B cell (primary cell): ENCODE data around the gene C1orf122. TPM values are rescaled to one million over a fixed set of nuclear protein-coding genes. Genes with fewer than 3 reads are reported as not detected.

Experiments used
- ATAC-seq: fragments of 200-7000 bp; cut with Tn5 transposase; one replicate; pipeline ENCODE4 v1.10.0; 2021; ENCODE audit warnings: low read depth, mild to moderate bottlenecking, moderate number of reproducible peaks, moderate library complexity
- CTCF ChIA-PET: fragments of 350-600 bp; sonication (Branson Sonifier 250); formaldehyde crosslinking; loops from one replicate; lab custom pipeline; 2021; ENCODE audit warnings: antibody characterized with exemption, inconsistent platforms; lab: Charles Lee
- POLR2A ChIA-PET: fragments of 350-600 bp; sonication (Branson Sonifier 250); formaldehyde crosslinking; loops from one replicate; lab custom pipeline; 2021; ENCODE audit warnings: antibody characterized with exemption; lab: Charles Lee
- DNase-seq: peaks from one replicate; pipeline ENCODE4 v3.0.0; 2013
- H2AFZ ChIP-seq: 2 replicates; pipeline ENCODE4 v1.6.1; 2012; ENCODE audit warnings: mild to moderate bottlenecking, low read depth, low read length; ENCODE audit not compliant: insufficient read depth, poor library complexity, severe bottlenecking
- H3K27ac ChIP-seq, 2 donors: 1 replicate in 1 of 2; 2 replicates in 1 of 2; pipeline ENCODE4 v1.5.1; 2012 to 2013; ENCODE audit warnings: low read length in 2 of 2, mild to moderate bottlenecking in 2 of 2, moderate library complexity in 1 of 2
- H3K27me3 ChIP-seq, 4 experiments: fragments of 200-600 bp in 1 of 4; sonication (generic) in 1 of 4; replicated peaks in 1 of 4; 1 replicate in 2 of 4; 2 replicates in 2 of 4; pipeline versions ENCODE4 v1.6.1 to v1.7.0; 2013 to 2016; ENCODE audit warnings: low read length in 3 of 4, mild to moderate bottlenecking in 2 of 4, mixed read lengths in 1 of 4, moderate library complexity in 1 of 4; ENCODE audit not compliant: insufficient read depth in 4 of 4, control insufficient read depth in 3 of 4; ENCODE audit errors: control extremely low read depth in 1 of 4
- H3K36me3 ChIP-seq, 2 experiments: replicated peaks in 1 of 2; 1 replicate in 1 of 2; 2 replicates in 1 of 2; pipeline versions ENCODE4 v1.6.1 to v1.7.1; 2013; ENCODE audit warnings: low read length in 1 of 2; ENCODE audit not compliant: insufficient read depth in 2 of 2, control insufficient read depth in 1 of 2; ENCODE audit errors: control extremely low read depth in 1 of 2, extremely low read depth in 1 of 2
- H3K4me1 ChIP-seq, 2 donors: fragments of 200-600 bp in 1 of 2; sonication (generic) in 1 of 2; 1 replicate in 1 of 2; 2 replicates in 1 of 2; pipeline versions ENCODE4 v1.5.1 to v1.6.1; 2013 to 2017; ENCODE audit warnings: low read length in 2 of 2; ENCODE audit not compliant: control insufficient read depth in 2 of 2, insufficient read depth in 2 of 2
- H3K4me2 ChIP-seq: replicated peaks from 2 replicates; pipeline ENCODE3; 2012; ENCODE audit warnings: mild to moderate bottlenecking, low read depth, low read length; ENCODE audit not compliant: poor library complexity, severe bottlenecking
- H3K4me3 ChIP-seq, 5 experiments: fragments of 200-600 bp in 1 of 5; sonication (generic) in 1 of 5; 1 replicate in 3 of 5; 2 replicates in 2 of 5; pipeline versions ENCODE4 v1.5.1 to v1.7.0; 2011 to 2016; ENCODE audit warnings: low read length in 4 of 5, mild to moderate bottlenecking in 4 of 5, low read depth in 2 of 5, control low read depth in 1 of 5, moderate library complexity in 1 of 5; ENCODE audit not compliant: insufficient read depth in 1 of 5; ENCODE audit errors: control extremely low read depth in 1 of 5, extremely low read depth in 1 of 5
- H3K79me2 ChIP-seq: fragments of 200-600 bp; sonication (generic); one replicate; pipeline ENCODE4 v1.6.0; 2016; ENCODE audit warnings: low read length; ENCODE audit not compliant: control insufficient read depth, insufficient read depth
- H3K9ac ChIP-seq: fragments of 200-600 bp; sonication (generic); 2 replicates; pipeline ENCODE4 v1.6.1; 2017; ENCODE audit warnings: mild to moderate bottlenecking, low read length, moderate library complexity
- H3K9me3 ChIP-seq, 3 donors: one replicate each; pipeline versions ENCODE4 v1.6.1 to v1.7.1; 2013; ENCODE audit warnings: low read length in 2 of 3; ENCODE audit not compliant: control insufficient read depth in 2 of 3, insufficient read depth in 1 of 3; ENCODE audit errors: control extremely low read depth in 1 of 3
- H4K20me1 ChIP-seq: 2 replicates; pipeline ENCODE4 v1.6.0; 2012; ENCODE audit warnings: mild to moderate bottlenecking, low read length; ENCODE audit not compliant: insufficient read depth, control insufficient read depth, poor library complexity, severe bottlenecking
- H3K27ac Mint-ChIP-seq: one replicate; pipeline ENCODE4 v1.8.0; 2021; ENCODE audit warnings: mixed read lengths
- H3K27me3 Mint-ChIP-seq: one replicate; pipeline ENCODE4 v1.8.0; 2021; ENCODE audit warnings: mixed read lengths
- H3K4me1 Mint-ChIP-seq: one replicate; pipeline ENCODE4 v1.8.0; 2021; ENCODE audit warnings: mixed read lengths
- H3K4me3 Mint-ChIP-seq: one replicate; pipeline ENCODE4 v1.8.0; 2021; ENCODE audit warnings: mixed read lengths
- H3K9me3 Mint-ChIP-seq: one replicate; pipeline ENCODE4 v1.8.0; 2022; ENCODE audit warnings: mixed read lengths; ENCODE audit not compliant: insufficient read depth
- EZH2 ChIP-seq: IDR thresholded peaks from 2 replicates; pipeline ENCODE4 v1.6.1; 2012; ENCODE audit warnings: borderline replicate concordance, low read depth, mild to moderate bottlenecking, moderate library complexity, low read length; ENCODE audit not compliant: insufficient read depth, poor library complexity, severe bottlenecking
- WGBS: methylation state at CpG from one replicate; pipeline ENCODE4 v1.1.5; 2013; ENCODE audit warnings: missing lambda C conversion rate; ENCODE audit not compliant: insufficient coverage; 5-methylcytosine and 5-hydroxymethylcytosine counted together
- intact Hi-C: fragments of 100-400 bp; cut with micrococcal nuclease; formaldehyde crosslinking; loops from one replicate; pipeline ENCODE4 v1.10.0; 2022
- polyA plus RNA-seq: library from polyadenylated mRNA; depleted of rRNA; stranded (reverse); fragments of >200 nt; gene quantifications from 2 replicates; pipeline ENCODE4 v1.2.3, GENCODE V29; 2012
- total RNA-seq, 2 donors: library from RNA; stranded (reverse); fragments of 120-200 nt in 1 of 2; gene quantifications; 1 replicate in 1 of 2; 2 replicates in 1 of 2; pipeline versions ENCODE4 v1.2.3 to v1.2.4, GENCODE V29; 2013 to 2022
- TF ChIP-seq, protein P1 (sequence below): fragments of 200-600 bp; IDR thresholded peaks from one replicate; pipeline ENCODE4 v1.8.0; 2022; ENCODE audit warnings: antibody characterized with exemption, mild to moderate bottlenecking

The C1orf122 gene
- total and polyA plus RNA-seq, 2 donors (not counting 1 experiment from before 2014, with no cell fraction given): 15.7 to 16.9 TPM

DNA sequence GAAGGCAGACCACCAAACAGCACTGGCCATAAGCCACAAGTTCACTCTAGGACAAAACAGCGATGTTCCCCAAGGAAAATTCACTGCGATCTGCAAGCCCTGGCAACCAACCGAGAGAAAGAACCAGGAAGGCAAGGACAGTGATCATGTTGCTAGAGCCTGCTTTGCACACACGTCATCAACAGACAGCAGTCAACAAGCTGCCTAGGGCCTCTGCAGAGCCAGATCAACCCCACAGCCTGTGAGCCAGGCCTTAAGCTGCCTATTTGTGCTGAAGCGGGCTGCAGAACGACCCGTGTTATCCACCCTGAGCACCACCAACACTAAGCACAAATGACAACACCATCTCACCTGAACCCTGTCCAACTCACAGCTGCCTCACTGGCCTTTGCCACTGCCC lies 6.7 kb downstream of the C1orf122 start:
- Histone ChIP-seq H3K36me3 (peaks cover 0 to 38% of the 10 kb centered on the region in 2 experiments), H3K4me1 (peaks cover 0 to 10% of the 10 kb centered on the region in 2 donors), H3K9ac (no peak overlapping the region), H3K79me2 (peaks cover 18% of the 10 kb centered on the region), H3K27me3 (no peaks in the 10 kb centered on the region), H3K4me2 (no peak overlapping the region), H3K4me3 (no peak overlapping the region), H3K27ac (no peak overlapping the region), H3K9me3 (no peaks in the 10 kb centered on the region), H2AFZ (no peak overlapping the region), H4K20me1 (no peaks in the 10 kb centered on the region)
- CTCF ChIA-PET: interaction anchor here (0.9 kb wide), 1 partner anchor 46 kb away, joined by 3 read pairs; no protein-coding TSS in a partner anchor
- WGBS: 98% methylated on average over 7 of the region's 7 CpGs
- Mint-ChIP-seq H3K27me3 (no peaks in the 10 kb centered on the region), H3K9me3 (no peaks in the 10 kb centered on the region), H3K27ac (no peak overlapping the region), H3K4me1 (peaks cover 11% of the 10 kb centered on the region), H3K4me3 (no peak overlapping the region)
- intact Hi-C loops: no loop called here
- TF ChIP-seq EZH2: no peak
- TF ChIP-seq, protein P1, sequence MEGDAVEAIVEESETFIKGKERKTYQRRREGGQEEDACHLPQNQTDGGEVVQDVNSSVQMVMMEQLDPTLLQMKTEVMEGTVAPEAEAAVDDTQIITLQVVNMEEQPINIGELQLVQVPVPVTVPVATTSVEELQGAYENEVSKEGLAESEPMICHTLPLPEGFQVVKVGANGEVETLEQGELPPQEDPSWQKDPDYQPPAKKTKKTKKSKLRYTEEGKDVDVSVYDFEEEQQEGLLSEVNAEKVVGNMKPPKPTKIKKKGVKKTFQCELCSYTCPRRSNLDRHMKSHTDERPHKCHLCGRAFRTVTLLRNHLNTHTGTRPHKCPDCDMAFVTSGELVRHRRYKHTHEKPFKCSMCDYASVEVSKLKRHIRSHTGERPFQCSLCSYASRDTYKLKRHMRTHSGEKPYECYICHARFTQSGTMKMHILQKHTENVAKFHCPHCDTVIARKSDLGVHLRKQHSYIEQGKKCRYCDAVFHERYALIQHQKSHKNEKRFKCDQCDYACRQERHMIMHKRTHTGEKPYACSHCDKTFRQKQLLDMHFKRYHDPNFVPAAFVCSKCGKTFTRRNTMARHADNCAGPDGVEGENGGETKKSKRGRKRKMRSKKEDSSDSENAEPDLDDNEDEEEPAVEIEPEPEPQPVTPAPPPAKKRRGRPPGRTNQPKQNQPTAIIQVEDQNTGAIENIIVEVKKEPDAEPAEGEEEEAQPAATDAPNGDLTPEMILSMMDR: no peak
- POLR2A ChIA-PET: no interaction called here
- DNase-seq (no peak), ATAC-seq (no peak)

DNA sequence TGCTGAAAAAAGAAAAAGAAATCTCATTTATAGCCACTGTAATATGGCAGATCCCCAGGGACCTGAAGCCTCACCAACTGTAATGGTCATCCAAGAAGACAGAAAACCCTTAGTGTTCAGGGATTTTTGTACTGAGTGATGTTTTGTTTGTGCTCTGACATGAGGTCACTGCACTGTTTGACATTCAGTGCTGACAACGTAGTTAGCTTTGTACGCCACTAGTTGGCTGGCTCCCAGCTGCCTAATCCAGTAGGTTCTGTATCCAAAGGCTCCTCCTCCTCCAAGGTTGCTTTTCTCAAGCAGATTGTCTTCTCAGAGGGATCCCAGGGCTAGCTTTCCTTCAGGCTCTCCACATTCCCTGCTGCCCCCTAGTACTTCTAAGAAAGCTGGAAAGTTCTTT lies 9.9 kb downstream of the C1orf122 start:
- TF ChIP-seq EZH2: no peak
- TF ChIP-seq, protein P1: no peak
- Mint-ChIP-seq H3K27me3 (no peaks in the 10 kb centered on the region), H3K27ac (no peak overlapping the region), H3K4me1 (peaks cover 11% of the 10 kb centered on the region), H3K9me3 (no peaks in the 10 kb centered on the region), H3K4me3 (no peak overlapping the region)
- Histone ChIP-seq H3K79me2 (peaks cover 14% of the 10 kb centered on the region), H3K9me3 (no peaks in the 10 kb centered on the region), H3K36me3 (peaks cover 4 to 52% of the 10 kb centered on the region in 2 experiments), H3K4me1 (peaks cover 6 to 13% of the 10 kb centered on the region in 2 donors), H2AFZ (no peak overlapping the region), H3K27ac (no peak overlapping the region), H3K4me3 (no peak overlapping the region), H3K4me2 (no peak overlapping the region), H3K27me3 (no peaks in the 10 kb centered on the region), H4K20me1 (no peaks in the 10 kb centered on the region), H3K9ac (no peak overlapping the region)
- 91% methylated on average over 2 of the region's 2 CpGs for WGBS
- DNase-seq (no peak), ATAC-seq (no peak)
- ChIA-PET CTCF (interaction anchor here (2.2 kb wide), 1 partner anchor 43 kb away, joined by 5 read pairs; the partner anchor contains the start of gene MTF1), POLR2A (interaction anchor here (1.5 kb wide), 1 partner anchor 9 kb away, joined by 4 read pairs; the partner anchor contains the start of genes C1orf122 and YRDC)
- intact Hi-C loops: no loop called here
